ENCODE data around the gene RNLS.

The RNLS gene

GRCh38 chr10:88271761-88272543, 311.2 kb downstream of the RNLS start:
- H3K27ac ChIP-seq, result peak overlapping the region in 1 of 2 donors; percentile 45
- no peak for TF ChIP-seq CTCF (IDR thresholded peaks at IDR 0.05)
- H3K4me3 ChIP-seq, result no peak overlapping the region
- no peak for DNase-seq (ENCODE audit: low spot score)

DNA sequence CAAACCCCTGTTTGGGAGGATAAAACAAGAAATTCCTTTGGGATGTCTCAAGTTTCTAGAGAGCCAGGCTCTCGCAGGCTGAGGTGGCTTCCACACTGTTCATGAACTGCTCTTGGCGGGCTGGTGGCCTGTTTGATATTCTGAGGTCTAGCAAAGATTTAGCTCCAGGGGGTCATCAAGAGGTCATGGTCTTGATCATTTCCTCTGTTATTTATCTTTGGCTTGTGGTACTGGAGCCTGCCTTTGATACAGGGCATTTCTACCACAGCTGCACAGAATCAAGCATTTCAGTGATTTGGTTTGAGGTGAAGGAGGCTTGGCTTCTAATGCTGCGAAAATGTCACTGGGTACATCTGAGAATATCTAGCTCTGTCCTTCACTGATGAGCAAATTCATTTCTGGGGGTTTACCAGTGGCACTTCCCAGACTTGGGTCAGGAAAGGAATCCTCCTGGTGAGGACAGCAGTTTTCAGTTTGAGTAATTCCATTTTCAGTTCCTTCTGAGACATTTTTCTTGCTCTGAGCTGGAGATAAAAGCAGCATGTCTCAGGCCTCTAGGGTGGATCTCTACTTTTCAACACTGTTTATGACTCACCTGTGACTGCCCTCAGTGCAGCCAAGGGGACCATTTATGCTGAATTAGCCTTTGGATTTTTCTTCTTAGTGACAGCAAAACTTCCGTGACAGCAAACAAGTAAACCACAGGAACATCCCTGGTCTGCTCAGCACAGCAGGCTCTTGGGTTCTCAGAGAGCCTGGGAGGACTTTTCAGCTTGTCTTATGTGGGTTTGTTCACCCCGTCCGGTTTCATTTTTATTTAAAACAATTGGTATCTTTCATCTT, 312.0 kb downstream of the RNLS start:
- Histone ChIP-seq H3K4me3 (no peak overlapping the region), H3K27ac (peak overlapping the region in 1 of 2 donors; percentile 45)
- TF ChIP-seq CTCF (IDR thresholded peaks at IDR 0.05), result no peak
- no peak for DNase-seq (ENCODE audit: low spot score)

GRCh38 chr10:88270061-88270808, 312.9 kb downstream of the RNLS start:
- DNase-seq (ENCODE audit: low spot score), result no peak
- TF ChIP-seq CTCF (IDR thresholded peaks at IDR 0.05), result no peak
- Histone ChIP-seq H3K4me3 (no peak overlapping the region), H3K27ac (no peak overlapping the region)

GRCh38 chr10:88262591-88263234, 320.4 kb downstream of the RNLS start:
- Histone ChIP-seq H3K4me3 (no peak overlapping the region), H3K27ac (no peak overlapping the region)
- no peak for DNase-seq (ENCODE audit: low spot score)
- TF ChIP-seq CTCF (IDR thresholded peaks at IDR 0.05), result no peak

DNA sequence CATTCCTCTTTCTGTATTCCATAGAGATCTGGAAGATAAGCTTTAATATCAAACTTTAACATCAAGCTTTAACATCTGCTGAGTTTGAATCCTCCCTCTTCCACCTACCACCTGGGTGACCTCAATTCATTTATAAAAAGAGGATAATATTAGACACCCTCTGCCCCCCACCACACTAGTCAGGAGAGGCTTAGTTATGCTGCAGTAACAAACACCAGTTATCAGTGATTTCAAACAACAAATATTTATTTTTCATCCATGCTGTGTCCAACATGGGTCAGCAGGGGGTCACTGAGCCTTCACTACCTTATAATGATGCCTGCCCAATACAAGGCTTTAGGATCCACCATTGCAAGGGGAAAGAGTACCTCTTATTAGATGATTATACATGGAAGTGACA, 322.0 kb downstream of the RNLS start:
- H3K4me3 ChIP-seq, result no peak overlapping the region
- TF ChIP-seq CTCF (IDR thresholded peaks at IDR 0.05), result no peak
- DNase-seq (ENCODE audit: low spot score), result no peak
- H3K27ac ChIP-seq, result no peak overlapping the region

DNA sequence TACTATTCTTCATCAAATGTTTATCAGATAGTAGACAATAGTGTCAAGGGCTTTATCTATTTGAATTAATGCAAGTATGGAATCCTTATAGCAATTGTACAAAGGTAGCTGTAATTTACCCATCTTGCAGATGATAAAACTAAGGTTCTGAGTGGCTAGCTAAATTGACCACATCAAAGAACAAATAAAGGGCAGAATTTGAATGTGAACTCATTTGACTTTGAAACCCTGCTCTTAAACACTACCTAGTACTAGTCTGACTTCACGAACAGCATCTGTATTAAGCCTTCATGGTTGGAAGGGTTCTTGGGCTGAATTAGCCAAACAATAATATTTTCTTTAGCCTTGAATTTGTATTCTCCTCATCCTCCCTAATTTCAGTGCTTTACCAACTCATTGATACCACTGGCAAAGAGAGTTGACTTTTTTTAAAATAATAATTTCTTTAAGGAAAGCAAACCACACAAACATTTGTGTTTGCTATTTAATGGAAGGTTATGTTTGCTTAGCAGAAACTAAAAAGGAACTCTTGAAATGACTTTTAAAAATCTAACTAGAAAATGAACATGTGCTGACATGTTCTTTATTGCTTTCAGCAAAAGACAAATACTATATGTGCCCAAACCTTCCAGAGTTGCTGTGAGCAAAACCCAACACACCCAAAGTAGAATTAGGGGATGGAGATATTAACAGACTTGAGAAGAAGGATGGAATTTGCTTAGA, 322.6 kb downstream of the RNLS start:
- Histone ChIP-seq H3K27ac (no peak overlapping the region), H3K4me3 (no peak overlapping the region)
- no peak for DNase-seq (ENCODE audit: low spot score)
- TF ChIP-seq CTCF (IDR thresholded peaks at IDR 0.05), result no peak
